ENCODE data around the gene NMUR1.
A peak's percentile ranks its signal among the peaks of the same experiment; 100 is the strongest.

Gene NMUR1

GRCh38 chr2:231525248-231526163, 4.7 kb downstream of the NMUR1 start:
- DNase-seq (ENCODE audit: low read depth in 2 of 2): no peak

- no peak for DNase-seq (ENCODE audit: low read depth in 2 of 2)
Observed at GRCh38 chr2:231524477-231525247, 5.6 kb downstream of the NMUR1 start.

DNA sequence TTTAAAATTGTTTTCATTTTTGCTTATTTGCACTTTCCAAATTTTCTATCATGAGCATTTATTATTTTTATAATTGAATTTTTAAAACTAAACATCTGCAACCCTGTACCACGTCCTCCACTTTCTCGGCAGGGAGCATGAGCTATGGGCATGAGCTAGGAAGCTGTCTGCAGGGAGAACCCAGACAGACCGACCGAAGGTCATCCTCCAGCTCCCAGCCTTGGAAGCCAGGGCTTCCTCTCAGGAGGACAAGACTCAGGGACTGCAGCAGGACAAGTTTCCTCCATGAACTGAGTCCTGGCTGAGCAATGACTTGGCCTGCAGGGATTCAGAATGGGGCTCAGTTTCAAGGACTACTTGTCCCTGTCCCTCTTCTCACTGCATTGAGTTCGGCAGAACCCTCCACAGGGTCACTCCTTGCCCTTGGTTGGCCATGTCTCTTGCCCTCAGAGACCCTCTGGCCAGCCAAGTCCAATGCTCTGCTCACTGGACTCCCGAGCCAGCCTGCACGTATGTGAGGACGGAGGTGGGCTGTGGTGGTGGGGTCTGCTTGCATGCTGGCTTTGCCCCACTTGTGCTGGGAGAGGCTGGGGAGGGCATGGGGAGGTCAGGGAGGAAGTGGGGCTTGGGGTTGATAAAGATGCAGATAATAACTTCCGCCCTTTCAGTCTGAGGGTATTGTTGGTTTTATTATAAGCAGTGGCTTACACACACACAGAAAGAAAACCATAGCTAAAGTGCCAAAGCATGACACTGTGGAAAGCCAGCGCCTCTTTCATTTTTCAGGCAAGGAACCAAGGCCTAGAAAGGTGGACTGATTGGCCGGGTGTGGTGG, 6.6 kb downstream of the NMUR1 start:
- no peak for DNase-seq (ENCODE audit: low read depth in 2 of 2)

- no peak for DNase-seq (ENCODE audit: low read depth in 2 of 2)
Observed at GRCh38 chr2:231522418-231523180, 7.6 kb downstream of the NMUR1 start.

DNA sequence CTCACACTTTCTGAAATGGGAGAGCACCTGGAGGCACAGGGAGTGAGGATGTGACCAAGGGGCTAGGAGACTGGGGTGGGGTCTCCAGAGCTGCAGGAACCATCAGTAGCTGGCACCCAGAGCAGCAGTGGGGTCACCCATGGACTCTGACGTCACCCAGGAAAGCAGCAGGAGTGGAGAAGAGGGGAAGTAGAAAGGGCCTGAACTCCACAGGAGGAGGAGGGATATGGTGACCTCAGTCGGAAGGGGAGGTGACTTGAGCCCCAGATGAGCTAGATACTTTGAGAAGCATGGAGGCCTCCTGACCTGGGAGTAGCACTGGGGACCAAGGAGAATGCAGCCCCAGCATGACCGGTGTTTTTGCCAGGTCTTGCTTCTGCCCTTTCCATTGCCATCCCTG, 8.8 kb downstream of the NMUR1 start:
- no peak for DNase-seq (ENCODE audit: low read depth in 2 of 2)

DNA sequence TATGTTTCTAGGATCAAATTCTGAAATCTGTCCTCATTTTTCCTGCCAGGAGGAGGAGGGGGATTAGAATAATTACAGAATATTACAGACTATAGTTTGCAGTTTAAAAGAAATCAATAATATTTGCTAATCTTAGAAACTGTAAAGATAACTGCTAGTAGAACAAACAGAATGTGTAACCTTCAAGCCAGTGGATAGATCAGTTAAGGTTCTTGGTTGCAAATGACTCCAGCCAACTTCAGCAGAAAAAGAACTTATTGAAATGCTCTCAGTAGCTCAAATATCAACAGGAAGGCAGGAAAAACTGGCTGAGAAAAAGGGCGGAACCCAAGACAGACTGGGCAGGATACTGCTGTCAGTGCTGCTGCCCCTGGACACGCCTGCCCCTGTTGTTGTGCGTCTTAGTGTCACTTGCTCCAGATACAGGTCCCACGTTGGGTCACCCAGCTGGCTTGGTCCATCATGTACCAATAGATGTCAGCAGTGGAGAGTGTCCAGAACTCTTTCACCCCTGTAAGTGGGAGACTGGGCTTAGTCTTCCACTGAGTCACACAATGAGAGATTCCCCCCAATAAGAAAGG, 10.2 kb downstream of the NMUR1 start:
- DNase-seq (ENCODE audit: low read depth in 2 of 2): no peak

DNA sequence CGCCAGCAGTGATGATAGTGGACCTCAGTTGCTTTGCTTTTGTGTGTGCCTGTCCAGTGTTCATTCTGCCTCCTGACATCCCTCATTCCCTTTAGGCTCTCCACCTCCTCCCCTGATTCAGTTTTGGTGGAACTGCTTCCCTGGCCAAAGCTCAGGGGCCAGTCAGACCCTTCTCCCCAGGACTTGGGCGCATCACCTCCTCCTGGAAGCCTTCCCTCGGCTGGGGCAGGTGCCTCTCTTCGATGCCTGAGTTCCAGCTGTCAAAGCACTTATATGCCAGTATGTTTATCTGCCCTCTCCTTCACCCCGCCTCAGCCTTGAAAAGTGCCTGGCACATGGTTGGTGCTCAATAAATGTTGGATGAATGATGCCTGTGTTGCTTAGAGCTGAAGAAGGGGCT, 11.5 kb downstream of the NMUR1 start:
- DNase-seq (ENCODE audit: low read depth in 2 of 2): no peak

GRCh38 chr2:231515603-231516002, 14.6 kb downstream of the NMUR1 start:
- DNase-seq (ENCODE audit: low read depth in 2 of 2): no peak

DNA sequence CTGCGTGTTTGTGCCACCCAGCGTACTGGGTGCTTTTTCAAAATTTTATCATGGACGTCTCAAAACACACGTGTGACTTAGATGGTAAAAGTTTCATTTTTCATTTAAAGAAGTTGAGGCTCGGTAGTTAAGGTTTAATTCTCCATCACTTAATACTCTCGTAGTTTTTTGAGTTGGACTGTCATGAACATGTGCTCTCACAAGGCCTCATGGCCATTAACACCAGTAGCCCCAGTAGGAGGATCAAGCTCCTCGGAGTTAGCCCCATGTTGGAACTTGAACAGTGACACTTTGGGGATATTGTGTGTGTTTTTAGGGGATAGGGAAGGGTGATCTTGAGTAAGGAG, 15.3 kb downstream of the NMUR1 start:
- DNase-seq (ENCODE audit: low read depth in 2 of 2): no peak

- DNase-seq (ENCODE audit: low read depth in 2 of 2): peak; percentile 95 to 96
Observed at GRCh38 chr2:231514225-231514950, 15.9 kb downstream of the NMUR1 start.

DNA sequence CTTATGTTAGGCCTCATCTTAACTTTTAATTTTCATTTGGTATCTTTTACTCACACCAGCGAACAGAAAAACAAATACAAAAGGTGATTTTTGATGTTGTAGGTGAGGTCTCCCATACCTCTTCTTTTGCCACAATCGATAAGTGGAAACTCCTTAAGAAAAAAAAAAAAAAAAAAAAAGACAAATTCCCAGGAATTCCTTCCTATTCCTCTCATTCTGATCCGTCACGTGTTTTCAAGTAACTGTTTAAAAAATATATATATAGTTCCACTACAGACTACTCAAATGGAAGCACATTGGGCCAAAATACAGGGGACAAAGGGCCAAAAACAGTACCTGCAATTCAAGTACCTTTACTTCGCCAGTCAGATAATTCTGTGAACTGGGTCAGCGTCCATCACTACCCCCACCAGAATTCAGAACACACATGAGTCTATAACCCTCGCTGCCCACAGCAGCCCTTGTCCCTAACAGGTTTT, 16.5 kb downstream of the NMUR1 start:
- DNase-seq (ENCODE audit: low read depth in 2 of 2): no peak

- DNase-seq (ENCODE audit: low read depth in 2 of 2): no peak
Observed at GRCh38 chr2:231512222-231512621, 18.0 kb downstream of the NMUR1 start.

DNA sequence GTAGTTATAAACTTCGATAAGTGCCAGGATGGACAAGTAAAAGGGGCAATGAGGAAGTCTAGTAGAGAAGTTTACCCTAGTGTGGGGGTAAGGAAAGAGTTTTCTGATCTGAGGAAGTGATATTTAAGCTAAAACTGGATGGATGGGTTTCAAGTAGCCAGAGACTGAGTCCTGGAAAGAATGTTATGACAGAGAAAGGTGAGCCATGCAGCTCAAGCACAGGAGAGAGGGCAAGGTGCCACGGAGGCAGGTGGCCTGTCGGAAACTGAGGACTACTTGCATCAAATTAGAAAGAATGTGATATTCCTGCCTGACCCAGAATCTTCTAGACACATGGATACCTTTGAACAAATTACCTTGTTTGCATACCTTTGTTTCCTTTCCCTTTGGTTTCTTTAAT, 26.5 kb downstream of the NMUR1 start:
- DNase-seq (ENCODE audit: low read depth in 2 of 2): no peak

GRCh38 chr2:231502596-231502995, 27.6 kb downstream of the NMUR1 start:
- DNase-seq (ENCODE audit: low read depth in 2 of 2): no peak

- no peak for DNase-seq (ENCODE audit: low read depth in 2 of 2)
Observed at GRCh38 chr2:231497651-231498050, 32.6 kb downstream of the NMUR1 start.

GRCh38 chr2:231494669-231495068, 35.6 kb downstream of the NMUR1 start:
- DNase-seq (ENCODE audit: low read depth in 2 of 2): no peak

- DNase-seq (ENCODE audit: low read depth in 2 of 2): no peak
Observed at GRCh38 chr2:231490801-231491200, 39.4 kb downstream of the NMUR1 start.

GRCh38 chr2:231489990-231490389, 40.3 kb downstream of the NMUR1 start:
- DNase-seq (ENCODE audit: low read depth in 2 of 2): no peak

DNA sequence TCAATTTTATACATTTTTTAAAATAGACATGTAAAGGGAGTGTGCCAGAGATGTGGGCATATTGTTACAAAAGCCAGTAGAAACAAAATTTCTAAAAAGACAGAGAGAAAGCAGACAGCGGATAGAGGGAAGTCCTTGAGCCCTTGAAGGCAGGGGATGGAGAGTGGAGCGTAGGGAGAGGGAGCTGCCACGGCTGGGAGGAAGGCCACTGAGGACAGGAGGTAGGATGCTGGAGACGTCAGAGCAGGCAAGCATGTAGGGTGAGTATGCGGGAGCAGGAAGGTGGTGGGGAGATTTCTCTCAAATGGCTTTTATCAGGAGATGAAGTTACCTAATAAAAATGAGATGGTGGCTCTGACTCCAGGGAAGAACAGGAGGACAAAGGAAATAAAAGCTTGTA, 41.9 kb downstream of the NMUR1 start:
- no peak for DNase-seq (ENCODE audit: low read depth in 2 of 2)
